ENCODE results near the gene PTGER3. TPM values are rescaled to one million over a fixed set of nuclear protein-coding genes. Genes with fewer than 3 reads are reported as not detected.

PTGER3 gene
- total RNA-seq, 1 experiment from 2014 or later = 96.0 TPM

DNA sequence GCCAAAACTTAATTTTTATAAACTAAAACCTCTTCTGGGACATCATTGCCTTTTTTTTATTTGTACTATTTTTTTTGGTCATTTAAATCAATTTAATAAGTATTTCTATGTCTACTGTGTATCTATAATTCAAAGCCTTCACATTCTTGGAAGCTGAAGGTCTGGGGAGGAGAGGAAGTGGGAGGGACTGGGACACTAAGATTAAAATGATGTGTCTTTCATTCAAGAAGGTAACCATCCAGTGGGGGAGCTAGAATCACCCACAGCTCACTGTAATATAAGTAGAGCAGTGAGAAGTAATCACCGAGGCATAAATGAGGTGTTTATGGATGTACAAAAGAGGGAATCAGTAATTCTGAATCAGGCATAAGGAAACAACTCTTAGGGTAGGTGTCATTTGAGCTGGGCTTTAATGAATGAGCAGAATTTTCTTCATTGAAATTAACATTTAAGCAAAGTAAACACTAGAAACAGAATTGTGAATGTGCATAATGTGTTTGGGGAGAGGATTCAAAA lies 52.8 kb downstream of the PTGER3 start:
- POLR2A ChIA-PET (ENCODE audit: low non-redundant PET) = no interaction called here
- BruUV-seq (replicated peaks) = no TSS peak
- Histone ChIP-seq H3K27ac (ENCODE audit: low read depth, low read length, poor library complexity, severe bottlenecking) (no peak overlapping the region), H3K4me3 (ENCODE audit: low read depth, low read length, poor library complexity, severe bottlenecking) (no peak overlapping the region), H3K27me3 (replicated peaks; ENCODE audit: insufficient read depth, low read depth, low read length, poor library complexity) (no peaks in the 10 kb centered on the region), H3K9me3 (ENCODE audit: low read depth, low read length, poor library complexity, severe bottlenecking) (no peaks in the 10 kb centered on the region), H3K4me1 (ENCODE audit: insufficient read depth, low read length, poor library complexity, severe bottlenecking) (peaks cover 42% of the 10 kb centered on the region), H3K36me3 (ENCODE audit: insufficient read depth, low read length, poor library complexity, severe bottlenecking) (no peaks in the 10 kb centered on the region)
- no peak for TF ChIP-seq EZH2 (IDR thresholded peaks at IDR 0.05; ENCODE audit: borderline replicate concordance, low read depth, low read length, poor library complexity, severe bottlenecking)
- TF ChIP-seq, protein P1, sequence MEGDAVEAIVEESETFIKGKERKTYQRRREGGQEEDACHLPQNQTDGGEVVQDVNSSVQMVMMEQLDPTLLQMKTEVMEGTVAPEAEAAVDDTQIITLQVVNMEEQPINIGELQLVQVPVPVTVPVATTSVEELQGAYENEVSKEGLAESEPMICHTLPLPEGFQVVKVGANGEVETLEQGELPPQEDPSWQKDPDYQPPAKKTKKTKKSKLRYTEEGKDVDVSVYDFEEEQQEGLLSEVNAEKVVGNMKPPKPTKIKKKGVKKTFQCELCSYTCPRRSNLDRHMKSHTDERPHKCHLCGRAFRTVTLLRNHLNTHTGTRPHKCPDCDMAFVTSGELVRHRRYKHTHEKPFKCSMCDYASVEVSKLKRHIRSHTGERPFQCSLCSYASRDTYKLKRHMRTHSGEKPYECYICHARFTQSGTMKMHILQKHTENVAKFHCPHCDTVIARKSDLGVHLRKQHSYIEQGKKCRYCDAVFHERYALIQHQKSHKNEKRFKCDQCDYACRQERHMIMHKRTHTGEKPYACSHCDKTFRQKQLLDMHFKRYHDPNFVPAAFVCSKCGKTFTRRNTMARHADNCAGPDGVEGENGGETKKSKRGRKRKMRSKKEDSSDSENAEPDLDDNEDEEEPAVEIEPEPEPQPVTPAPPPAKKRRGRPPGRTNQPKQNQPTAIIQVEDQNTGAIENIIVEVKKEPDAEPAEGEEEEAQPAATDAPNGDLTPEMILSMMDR (conservative IDR thresholded peaks at IDR 0.05; ENCODE audit: low read depth, low read length) = 0 out of 2 replicates have a peak, but pooled peaks have one; percentile 11
- CTCF ChIA-PET = no interaction called here
- no peak for DNase-seq (ENCODE audit: low spot score)
- intact Hi-C loops (cut with micrococcal nuclease; ENCODE audit: unreplicated experiment) = no loop called here

DNA sequence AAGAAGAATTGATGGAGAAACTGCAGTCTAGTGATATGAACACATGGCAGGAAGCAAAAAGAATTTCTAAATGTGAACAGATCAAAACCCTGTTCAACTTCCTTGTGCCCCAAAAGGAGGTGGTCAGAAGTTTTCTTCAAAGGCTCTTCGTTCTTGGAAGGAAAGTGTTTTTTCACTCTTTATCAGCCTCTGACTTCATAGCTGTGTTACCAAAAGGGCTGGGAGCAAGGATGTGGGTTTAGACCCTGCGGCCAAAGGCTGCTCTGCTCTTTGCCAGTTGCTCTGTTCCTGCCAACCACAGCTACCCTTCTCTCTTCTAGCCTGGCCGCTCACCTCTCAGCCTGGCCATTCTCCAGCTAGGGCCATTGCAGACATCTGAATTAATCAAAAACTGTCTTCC lies 53.8 kb downstream of the PTGER3 start:
- no peak for DNase-seq (ENCODE audit: low spot score)

DNA sequence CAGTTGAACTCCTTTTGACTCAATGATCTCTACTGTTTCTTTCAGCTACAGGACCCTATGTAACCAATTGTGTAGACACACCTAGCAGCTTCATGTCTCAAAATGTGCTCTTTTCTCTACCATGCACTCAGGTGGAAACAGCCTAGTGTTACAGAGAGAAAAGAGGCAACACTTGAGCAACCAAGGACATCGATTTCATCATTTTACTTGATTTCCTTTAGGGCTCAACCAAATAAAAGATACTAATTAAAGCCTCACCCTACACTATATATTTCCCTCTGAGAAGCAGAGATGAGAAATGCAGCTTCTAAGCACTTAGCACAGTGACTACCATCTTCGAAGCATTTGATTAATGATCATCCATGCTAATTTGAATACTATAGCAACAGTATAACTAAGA lies 55.1 kb downstream of the PTGER3 start:
- H3K27me3 ChIP-seq (replicated peaks; ENCODE audit: insufficient read depth, low read depth, low read length, poor library complexity) = no peaks in the 10 kb centered on the region
- H3K27ac ChIP-seq (ENCODE audit: low read depth, low read length, poor library complexity, severe bottlenecking) = peak overlapping the region; percentile 3
- POLR2A ChIA-PET (ENCODE audit: low non-redundant PET) = no interaction called here
- H3K36me3 ChIP-seq (ENCODE audit: insufficient read depth, low read length, poor library complexity, severe bottlenecking) = no peaks in the 10 kb centered on the region
- TF ChIP-seq, protein P1 (conservative IDR thresholded peaks at IDR 0.05; ENCODE audit: low read depth, low read length) = no peak
- no peak for TF ChIP-seq EZH2 (IDR thresholded peaks at IDR 0.05; ENCODE audit: borderline replicate concordance, low read depth, low read length, poor library complexity, severe bottlenecking)
- intact Hi-C loops (cut with micrococcal nuclease; ENCODE audit: unreplicated experiment) = no loop called here
- no peaks in the 10 kb centered on the region for H3K9me3 ChIP-seq (ENCODE audit: low read depth, low read length, poor library complexity, severe bottlenecking)
- CTCF ChIA-PET = no interaction called here
- H3K4me1 ChIP-seq (ENCODE audit: insufficient read depth, low read length, poor library complexity, severe bottlenecking) = peaks cover 47% of the 10 kb centered on the region
- H3K4me3 ChIP-seq (ENCODE audit: low read depth, low read length, poor library complexity, severe bottlenecking) = no peak overlapping the region
- no peak for DNase-seq (ENCODE audit: low spot score)
- no TSS peak for BruUV-seq (replicated peaks)

More for the DNA sequence above, 53.8 kb downstream of the PTGER3 start:
- Histone ChIP-seq H3K27ac (ENCODE audit: low read depth, low read length, poor library complexity, severe bottlenecking) (no peak overlapping the region), H3K27me3 (replicated peaks; ENCODE audit: insufficient read depth, low read depth, low read length, poor library complexity) (no peaks in the 10 kb centered on the region), H3K4me3 (ENCODE audit: low read depth, low read length, poor library complexity, severe bottlenecking) (no peak overlapping the region), H3K9me3 (ENCODE audit: low read depth, low read length, poor library complexity, severe bottlenecking) (no peaks in the 10 kb centered on the region), H3K4me1 (ENCODE audit: insufficient read depth, low read length, poor library complexity, severe bottlenecking) (peaks cover 44% of the 10 kb centered on the region), H3K36me3 (ENCODE audit: insufficient read depth, low read length, poor library complexity, severe bottlenecking) (no peaks in the 10 kb centered on the region)
- no TSS peak for BruUV-seq (replicated peaks)
- ChIA-PET CTCF (no interaction called here), POLR2A (ENCODE audit: low non-redundant PET) (no interaction called here)
- intact Hi-C loops (cut with micrococcal nuclease; ENCODE audit: unreplicated experiment) = no loop called here
- TF ChIP-seq, protein P1 (conservative IDR thresholded peaks at IDR 0.05; ENCODE audit: low read depth, low read length) = no peak
- no peak for TF ChIP-seq EZH2 (IDR thresholded peaks at IDR 0.05; ENCODE audit: borderline replicate concordance, low read depth, low read length, poor library complexity, severe bottlenecking)
